Suprapubic skin (tissue), 4 donors: ENCODE results near the gene ZBTB48. TPM values are rescaled to one million over a fixed set of nuclear protein-coding genes. Genes with fewer than 3 reads are reported as not detected.
A peak's percentile ranks its signal among the peaks of the same experiment; 100 is the strongest.

Experiments used
- DNase-seq, 2 donors: peaks; one replicate each; pipeline ENCODE4 v3.0.0-alpha.2; 2019; ENCODE audit warnings: low spot score in 2 of 2
- H3K27ac ChIP-seq: fragments of 200-600 bp; sonication (generic); one replicate; pipeline ENCODE4 v1.5.1; 2019
- H3K27me3 ChIP-seq: fragments of 200-600 bp; sonication (generic); one replicate; pipeline ENCODE4 v1.5.1; 2019
- H3K36me3 ChIP-seq: fragments of 200-600 bp; sonication (generic); one replicate; pipeline ENCODE4 v1.5.1; 2019
- H3K4me1 ChIP-seq: fragments of 200-600 bp; sonication (generic); one replicate; pipeline ENCODE4 v1.5.1; 2019
- H3K4me3 ChIP-seq: fragments of 200-600 bp; sonication (generic); one replicate; pipeline ENCODE4 v1.5.1; 2019; ENCODE audit warnings: mild to moderate bottlenecking
- H3K9me3 ChIP-seq: fragments of 200-600 bp; sonication (generic); one replicate; pipeline ENCODE4 v1.5.1; 2019
- CTCF ChIP-seq, 2 donors: fragments of 200-600 bp in 1 of 2; fragments of 450-650 bp in 1 of 2; sonication (generic) in 1 of 2; IDR thresholded peaks; one replicate each; pipeline ENCODE4 v1.5.1; 2016 to 2019; ENCODE audit warnings: antibody characterized with exemption in 2 of 2, mild to moderate bottlenecking in 1 of 2, moderate library complexity in 1 of 2
- EP300 ChIP-seq: sonication (generic); formaldehyde crosslinking; IDR thresholded peaks from one replicate; pipeline ENCODE4 v1.6.1; 2017; ENCODE audit warnings: antibody characterized with exemption
- POLR2A ChIP-seq, 2 donors: fragments of 450-650 bp; IDR thresholded peaks; one replicate each; pipeline ENCODE4 v1.6.1; 2017; ENCODE audit warnings: antibody characterized with exemption in 2 of 2, mild to moderate bottlenecking in 2 of 2, moderate library complexity in 2 of 2
- POLR2AphosphoS5 ChIP-seq, 3 donors: sonication (generic); formaldehyde crosslinking; IDR thresholded peaks; one replicate each; pipeline ENCODE4 v1.6.1; 2017; ENCODE audit warnings: antibody characterized with exemption in 3 of 3
- WGBS: methylation state at CpG from one replicate; pipeline ENCODE4 v1.1.5; 2018; 5-methylcytosine and 5-hydroxymethylcytosine counted together
- total RNA-seq, 4 donors: library from RNA; depleted of rRNA; stranded (reverse); fragments of >200 nt; gene quantifications; one replicate each; pipeline ENCODE4 v1.1.0, GENCODE V29; 2016

The ZBTB48 gene
- total RNA-seq, 4 donors from 2014 or later, result 17.8 to 26.7 (median 21.6) TPM

- no peaks in the 10 kb centered on the region for H3K27me3 ChIP-seq
- H3K4me3 ChIP-seq, result peak within 1 kb of the TSS; percentile 92
- TF ChIP-seq POLR2A (IDR thresholded peaks at IDR 0.05) (no peak), EP300 (no peak), CTCF (IDR thresholded peaks at IDR 0.05) (no peak), POLR2AphosphoS5 (IDR thresholded peaks at IDR 0.05) (no peak)
- H3K4me1 ChIP-seq, result peaks cover 22% of the 10 kb centered on the region
- 11% methylated on average over 10 of the region's 73 CpGs for WGBS
- DNase-seq, result peak; percentile 91 to 95
- peaks cover 51% of the 10 kb centered on the region for H3K36me3 ChIP-seq
- H3K9me3 ChIP-seq, result no peaks in the 10 kb centered on the region
- peak within 1 kb of the TSS; percentile 90 for H3K27ac ChIP-seq
Observed at GRCh38 chr1:6624710-6625583, 45.2 kb downstream of the ZBTB48 start, which contains the start of gene THAP3. Gene THAP3 (plus strand): TSS chr1:6624868. CDS start chr1:6625219, 351 bp downstream.

GRCh38 chr1:6625584-6626149 is 45.9 kb downstream of the ZBTB48 start:
- 3% methylated on average over 5 of the region's 32 CpGs for WGBS
- H3K36me3 ChIP-seq, result peaks cover 51% of the 10 kb centered on the region
- no peak for DNase-seq

GRCh38 chr1:6627031-6627430 is 47.2 kb downstream of the ZBTB48 start:
- Histone ChIP-seq H3K36me3 (peaks cover 48% of the 10 kb centered on the region), H3K4me3 (no peak overlapping the region), H3K27me3 (no peaks in the 10 kb centered on the region), H3K9me3 (no peaks in the 10 kb centered on the region), H3K27ac (no peak overlapping the region), H3K4me1 (peaks cover 22% of the 10 kb centered on the region)
- WGBS, result 95% methylated on average over 9 of the region's 9 CpGs
- DNase-seq, result no peak
- no peak for TF ChIP-seq POLR2A (IDR thresholded peaks at IDR 0.05)
- no peak for TF ChIP-seq POLR2AphosphoS5 (IDR thresholded peaks at IDR 0.05)
- no peak for TF ChIP-seq CTCF (IDR thresholded peaks at IDR 0.05)
- TF ChIP-seq EP300, result no peak

More at GRCh38 chr1:6625584-6626149, 45.9 kb downstream of the ZBTB48 start:
- no peaks in the 10 kb centered on the region for H3K9me3 ChIP-seq
- H3K4me1 ChIP-seq, result peaks cover 22% of the 10 kb centered on the region
- peak overlapping the region; percentile 92 for H3K4me3 ChIP-seq
- H3K27ac ChIP-seq, result peak overlapping the region; percentile 90
- TF ChIP-seq CTCF (IDR thresholded peaks at IDR 0.05), result no peak
- no peak for TF ChIP-seq POLR2AphosphoS5 (IDR thresholded peaks at IDR 0.05)
- no peak for TF ChIP-seq POLR2A (IDR thresholded peaks at IDR 0.05)
- TF ChIP-seq EP300, result no peak
- no peaks in the 10 kb centered on the region for H3K27me3 ChIP-seq

- TF ChIP-seq EP300, result no peak
- no peak for TF ChIP-seq POLR2AphosphoS5 (IDR thresholded peaks at IDR 0.05)
- TF ChIP-seq POLR2A (IDR thresholded peaks at IDR 0.05), result no peak
- TF ChIP-seq CTCF (IDR thresholded peaks at IDR 0.05), result no peak
- H3K27ac ChIP-seq, result no peak overlapping the region
- H3K9me3 ChIP-seq, result no peaks in the 10 kb centered on the region
- peaks cover 22% of the 10 kb centered on the region for H3K4me1 ChIP-seq
- no peak for DNase-seq
- no peak overlapping the region for H3K4me3 ChIP-seq
- WGBS, result 93% methylated on average over 20 of the region's 21 CpGs
- no peaks in the 10 kb centered on the region for H3K27me3 ChIP-seq
- peaks cover 55% of the 10 kb centered on the region for H3K36me3 ChIP-seq
Observed at GRCh38 chr1:6627841-6628545, 48.2 kb downstream of the ZBTB48 start.
